ENCODE measurements around the gene GALNS. TPM values are rescaled to one million over a fixed set of nuclear protein-coding genes. Genes with fewer than 3 reads are reported as not detected.

GALNS gene
- total and polyA plus RNA-seq, 2 of the 13 experiments (the other 11 are each of a cell fraction or from before 2014, with no cell fraction given): 9.2 to 9.8 TPM

DNA sequence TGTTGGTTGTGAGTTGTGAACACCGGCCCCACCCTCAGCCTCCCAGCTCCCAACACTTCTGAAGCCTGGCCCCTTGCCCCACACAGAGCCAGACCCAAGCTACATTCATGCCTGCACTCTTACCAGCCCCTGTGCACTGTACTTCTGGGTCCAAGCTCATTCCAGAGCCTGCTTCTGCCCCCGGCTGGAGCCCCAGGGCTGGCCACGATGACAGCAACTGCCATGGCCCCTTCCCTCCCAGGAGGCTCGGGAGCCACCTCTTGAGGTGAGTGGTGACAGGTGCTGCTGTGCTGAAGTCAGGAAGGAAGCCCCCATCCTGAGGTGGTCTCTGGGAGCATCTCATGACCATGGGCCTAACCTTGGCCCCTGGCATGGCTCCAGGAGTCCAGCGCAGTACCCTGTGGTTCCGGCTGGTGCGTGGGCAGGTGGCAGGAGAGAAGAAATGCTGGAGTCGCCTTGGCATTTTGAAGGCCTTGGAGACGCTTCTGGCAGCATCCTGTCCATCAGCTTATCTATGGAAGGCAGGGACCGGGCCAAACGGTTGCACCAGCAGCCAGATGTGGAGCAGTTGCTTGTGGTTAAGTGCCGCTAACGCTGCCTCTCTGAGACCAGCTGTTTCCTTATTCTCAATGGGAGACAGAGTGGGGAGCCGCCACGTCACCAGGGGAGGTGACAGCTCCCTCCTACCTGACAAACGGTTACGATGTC, 57.0 kb downstream of the GALNS start (continued):
- TF ChIP-seq, protein P1, sequence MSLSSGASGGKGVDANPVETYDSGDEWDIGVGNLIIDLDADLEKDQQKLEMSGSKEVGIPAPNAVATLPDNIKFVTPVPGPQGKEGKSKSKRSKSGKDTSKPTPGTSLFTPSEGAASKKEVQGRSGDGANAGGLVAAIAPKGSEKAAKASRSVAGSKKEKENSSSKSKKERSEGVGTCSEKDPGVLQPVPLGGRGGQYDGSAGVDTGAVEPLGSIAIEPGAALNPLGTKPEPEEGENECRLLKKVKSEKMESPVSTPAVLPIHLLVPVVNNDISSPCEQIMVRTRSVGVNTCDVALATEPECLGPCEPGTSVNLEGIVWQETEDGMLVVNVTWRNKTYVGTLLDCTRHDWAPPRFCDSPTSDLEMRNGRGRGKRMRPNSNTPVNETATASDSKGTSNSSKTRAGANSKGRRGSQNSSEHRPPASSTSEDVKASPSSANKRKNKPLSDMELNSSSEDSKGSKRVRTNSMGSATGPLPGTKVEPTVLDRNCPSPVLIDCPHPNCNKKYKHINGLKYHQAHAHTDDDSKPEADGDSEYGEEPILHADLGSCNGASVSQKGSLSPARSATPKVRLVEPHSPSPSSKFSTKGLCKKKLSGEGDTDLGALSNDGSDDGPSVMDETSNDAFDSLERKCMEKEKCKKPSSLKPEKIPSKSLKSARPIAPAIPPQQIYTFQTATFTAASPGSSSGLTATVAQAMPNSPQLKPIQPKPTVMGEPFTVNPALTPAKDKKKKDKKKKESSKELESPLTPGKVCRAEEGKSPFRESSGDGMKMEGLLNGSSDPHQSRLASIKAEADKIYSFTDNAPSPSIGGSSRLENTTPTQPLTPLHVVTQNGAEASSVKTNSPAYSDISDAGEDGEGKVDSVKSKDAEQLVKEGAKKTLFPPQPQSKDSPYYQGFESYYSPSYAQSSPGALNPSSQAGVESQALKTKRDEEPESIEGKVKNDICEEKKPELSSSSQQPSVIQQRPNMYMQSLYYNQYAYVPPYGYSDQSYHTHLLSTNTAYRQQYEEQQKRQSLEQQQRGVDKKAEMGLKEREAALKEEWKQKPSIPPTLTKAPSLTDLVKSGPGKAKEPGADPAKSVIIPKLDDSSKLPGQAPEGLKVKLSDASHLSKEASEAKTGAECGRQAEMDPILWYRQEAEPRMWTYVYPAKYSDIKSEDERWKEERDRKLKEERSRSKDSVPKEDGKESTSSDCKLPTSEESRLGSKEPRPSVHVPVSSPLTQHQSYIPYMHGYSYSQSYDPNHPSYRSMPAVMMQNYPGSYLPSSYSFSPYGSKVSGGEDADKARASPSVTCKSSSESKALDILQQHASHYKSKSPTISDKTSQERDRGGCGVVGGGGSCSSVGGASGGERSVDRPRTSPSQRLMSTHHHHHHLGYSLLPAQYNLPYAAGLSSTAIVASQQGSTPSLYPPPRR (CRISPR knock-in tag; IDR thresholded peaks at IDR 0.05; ENCODE audit: borderline replicate concordance): no peak
- TF ChIP-seq AGO2 (optimal IDR thresholded peaks at IDR 0.05; ENCODE audit: low read depth, low read length): peak; percentile 58

DNA sequence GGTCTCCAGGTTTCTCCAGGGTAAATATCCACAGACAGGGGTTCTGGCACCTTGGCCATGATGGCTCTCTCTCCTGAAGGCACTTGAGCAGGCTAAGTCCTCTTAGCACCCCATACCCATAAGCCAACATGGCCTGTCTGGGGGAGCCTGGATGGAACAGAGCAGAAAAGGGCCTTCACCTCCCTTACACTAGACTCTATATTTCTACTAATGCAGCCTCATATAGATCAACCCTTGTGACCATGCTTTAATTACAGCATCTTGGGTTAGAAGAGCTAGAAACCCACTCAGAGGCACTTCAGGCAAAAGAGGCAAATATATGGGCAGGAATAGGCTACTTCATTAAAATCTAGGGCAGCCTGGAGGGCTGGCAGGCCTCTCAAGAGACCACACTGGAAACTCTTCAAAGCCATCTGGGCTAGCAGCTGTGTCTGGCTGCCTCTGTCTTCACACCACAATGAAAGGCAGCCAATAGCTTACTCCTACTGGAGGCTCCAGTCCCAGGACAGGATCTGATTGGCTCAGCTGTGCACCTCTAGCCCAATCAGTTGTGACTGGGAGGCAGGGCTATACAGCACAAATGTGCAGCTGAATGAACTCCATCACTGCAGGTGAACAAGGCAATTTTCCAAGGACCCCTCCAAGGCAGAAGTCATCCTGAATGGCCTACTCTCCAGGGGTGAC, 57.8 kb downstream of the GALNS start:
- Histone ChIP-seq H2AFZ (ENCODE audit: low read length) (no peak overlapping the region), H3K27me3 (ENCODE audit: control insufficient read depth in 1 of 2, insufficient read depth in 2 of 2, low read length in 2 of 2) (no peaks in the 10 kb centered on the region), H4K20me1 (ENCODE audit: insufficient read depth, low read length) (no peaks in the 10 kb centered on the region), H3K27ac (ENCODE audit: extremely low read length, insufficient read depth, low read length) (no peak overlapping the region), H3K4me3 (replicated peaks in 1 of 3; ENCODE audit: insufficient read depth in 1 of 3, low read depth in 2 of 3, low read length in 3 of 3) (no peak overlapping the region), H3K4me2 (ENCODE audit: low read depth, low read length) (no peak overlapping the region), H3K9ac (ENCODE audit: insufficient read depth, low read depth, low read length) (no peak overlapping the region), H3K4me1 (ENCODE audit: insufficient read depth, low read length) (peaks cover 39% of the 10 kb centered on the region), H3K36me3 (replicated peaks in 1 of 2; ENCODE audit: control insufficient read depth in 1 of 2, insufficient read depth in 2 of 2, low read length in 2 of 2) (no peaks in the 10 kb centered on the region), H3K79me2 (ENCODE audit: insufficient read depth, low read length) (no peaks in the 10 kb centered on the region), H3K9me3 (ENCODE audit: low read length) (no peaks in the 10 kb centered on the region)
- DNase-seq (ENCODE audit: low spot score) (no peak), FAIRE-seq (no peak), ATAC-seq (peak; percentile 36)
- POLR2A ChIA-PET: interaction anchor here (1.1 to 1.6 kb wide), 3 partner anchors 15 to 35 kb away, joined by 3 to 4 read pairs (median 3); no protein-coding TSS in a partner anchor
- CTCF ChIA-PET (ENCODE audit: low intra/inter-chr PET ratio, low total read pairs): no interaction called here
- TF ChIP-seq MTF1 (CRISPR knock-in tag; IDR thresholded peaks at IDR 0.05) (no peak), NFYB (CRISPR knock-in tag; IDR thresholded peaks at IDR 0.05) (peak; percentile 75), NFYC (CRISPR knock-in tag; IDR thresholded peaks at IDR 0.05) (peak; percentile 70)
- BruUV-seq (replicated peaks): no TSS peak
- intact Hi-C loops (cut with micrococcal nuclease; ENCODE audit: unreplicated experiment): no loop called here
- in situ Hi-C loops (cut with HindIII; ENCODE audit: extremely low pct_ligation_motif_present, low pct_unique_long_range_greater_than_20kb): no loop called here
